ENCODE measurements around the gene MAP4K5.
"Not testable (repeated sequence)": the region's sequence is repeated elsewhere in the genome, so short reads cannot be mapped to it uniquely, and the experiment has no call there.

The MAP4K5 gene

GRCh38 chr14:50531595-50532501, 521 bp downstream of the MAP4K5 start:
- DNase-seq (ENCODE audit: low spot score): peak; percentile 76

GRCh38 chr14:50530794-50531365, 1.5 kb downstream of the MAP4K5 start:
- DNase-seq (ENCODE audit: low spot score): no peak

GRCh38 chr14:50530358-50530757, 2.0 kb downstream of the MAP4K5 start:
- DNase-seq (ENCODE audit: low spot score): no peak

DNA sequence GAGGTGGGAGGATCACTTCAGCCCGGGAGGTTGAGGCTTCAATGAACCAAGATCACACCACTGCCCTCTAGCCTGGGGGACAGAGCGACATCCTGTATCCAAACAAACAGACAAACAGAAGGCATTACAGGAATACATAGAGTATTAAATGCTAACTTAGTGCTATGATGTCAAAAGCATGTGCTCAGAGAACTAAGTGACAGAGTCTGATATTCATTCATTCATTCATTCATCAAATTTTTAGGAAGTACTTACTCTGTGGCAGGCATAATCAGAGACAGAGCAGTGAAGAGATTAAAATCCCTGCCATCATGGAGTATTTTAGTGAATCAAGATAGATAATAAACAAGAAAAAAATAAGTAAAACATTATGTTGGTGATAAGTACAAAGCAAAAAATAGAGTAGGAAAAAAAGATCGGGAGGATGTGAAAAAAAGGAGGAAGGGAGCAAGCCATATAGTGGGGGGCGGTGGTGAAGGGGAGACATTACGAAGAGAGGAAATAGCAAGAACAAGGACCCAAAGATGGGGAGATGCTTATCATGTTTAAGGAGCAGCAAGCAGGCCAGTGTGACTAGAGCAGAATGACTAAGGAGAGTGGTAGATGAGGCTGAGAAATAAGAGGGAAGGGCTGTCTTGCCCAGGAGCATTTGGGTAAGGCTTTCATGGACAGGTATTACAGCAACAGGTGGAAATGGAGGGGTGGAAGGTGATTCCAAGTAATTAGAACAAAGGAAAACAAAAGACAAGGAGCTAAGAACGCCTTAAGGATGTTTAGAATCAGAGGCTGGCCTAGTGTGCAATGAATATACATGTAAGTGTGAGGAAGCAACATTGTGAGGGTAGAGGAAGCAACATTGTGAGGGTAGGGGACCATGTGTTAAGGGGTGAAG, 2.8 kb downstream of the MAP4K5 start:
- no peak for DNase-seq (ENCODE audit: low spot score)

GRCh38 chr14:50528000-50528399, 4.4 kb downstream of the MAP4K5 start:
- DNase-seq (ENCODE audit: low spot score): no peak

DNA sequence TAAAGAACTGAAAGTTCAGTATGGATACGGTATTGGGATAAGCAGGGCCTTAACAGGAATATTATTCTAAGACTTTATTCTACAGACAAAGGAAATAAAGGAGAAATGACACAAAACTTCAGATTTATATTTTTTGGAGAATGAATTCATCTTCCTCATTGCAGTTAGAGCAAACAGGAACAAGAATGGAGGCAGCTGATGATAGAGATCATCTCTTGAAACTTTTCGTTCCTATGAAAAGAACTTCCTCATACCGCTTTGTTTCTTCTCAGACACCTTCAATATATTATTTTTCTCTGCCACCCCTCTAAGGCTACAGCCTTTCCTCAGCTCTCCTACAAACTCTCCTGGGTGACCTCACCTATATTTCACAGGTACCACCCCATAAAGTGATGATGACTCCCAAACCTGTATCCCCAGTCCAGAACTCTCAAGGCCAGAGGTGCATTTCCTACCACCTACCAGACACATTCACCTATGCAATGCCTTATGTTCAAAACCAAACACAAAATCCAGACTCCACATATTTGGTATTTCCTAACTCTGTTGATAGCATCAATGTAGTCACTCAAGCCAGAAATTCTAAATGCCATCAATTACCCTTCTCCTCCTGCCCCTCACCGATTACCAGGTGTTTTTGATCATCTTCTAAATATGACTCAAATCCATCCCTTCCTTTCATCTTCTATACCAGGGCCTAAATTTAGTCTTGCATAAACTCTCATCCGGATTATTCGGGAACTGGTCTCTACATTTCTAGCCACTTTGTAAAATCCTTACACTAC, 7.4 kb downstream of the MAP4K5 start:
- no peak for DNase-seq (ENCODE audit: low spot score)

GRCh38 chr14:50524060-50524459, 8.3 kb downstream of the MAP4K5 start:
- no peak for DNase-seq (ENCODE audit: low spot score)

GRCh38 chr14:50523271-50524041, 8.9 kb downstream of the MAP4K5 start:
- DNase-seq (ENCODE audit: low spot score): no peak

DNA sequence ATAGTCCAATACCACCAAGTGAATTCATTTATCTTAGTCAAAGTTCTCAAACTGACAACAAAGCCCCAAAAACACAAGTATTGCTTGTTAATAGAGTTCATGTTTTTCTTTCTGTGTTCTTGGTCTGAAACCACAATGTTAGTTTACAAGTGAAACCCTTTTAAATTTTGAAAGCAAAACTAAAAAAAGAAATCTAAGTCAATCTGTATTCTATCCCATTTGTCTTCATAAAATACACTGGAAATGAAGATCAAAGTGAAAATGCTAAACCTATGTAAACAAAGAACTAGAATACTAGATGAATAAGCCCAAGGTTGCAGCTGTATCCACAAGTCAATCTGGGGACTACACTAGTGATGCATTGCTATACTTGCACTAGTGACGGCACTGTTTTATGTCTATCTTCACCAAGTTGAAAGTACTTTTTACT, 10.4 kb downstream of the MAP4K5 start:
- no peak for DNase-seq (ENCODE audit: low spot score)

- DNase-seq (ENCODE audit: low spot score): no peak
These were observed 11.2 kb downstream of the MAP4K5 start for GRCh38 chr14:50520947-50521815.

- DNase-seq (ENCODE audit: low spot score): peak; percentile 22
These were observed 16.3 kb downstream of the MAP4K5 start for GRCh38 chr14:50516091-50516490.

- no peak for DNase-seq (ENCODE audit: low spot score)
These were observed 19.9 kb downstream of the MAP4K5 start for GRCh38 chr14:50512463-50512862.

GRCh38 chr14:50510157-50510556, 22.2 kb downstream of the MAP4K5 start:
- no peak for DNase-seq (ENCODE audit: low spot score)

GRCh38 chr14:50507078-50507477, 25.3 kb downstream of the MAP4K5 start:
- not testable (repeated sequence) for DNase-seq (ENCODE audit: low spot score)

- DNase-seq (ENCODE audit: low spot score): no peak
These were observed 30.7 kb downstream of the MAP4K5 start for GRCh38 chr14:50501642-50502041.

DNA sequence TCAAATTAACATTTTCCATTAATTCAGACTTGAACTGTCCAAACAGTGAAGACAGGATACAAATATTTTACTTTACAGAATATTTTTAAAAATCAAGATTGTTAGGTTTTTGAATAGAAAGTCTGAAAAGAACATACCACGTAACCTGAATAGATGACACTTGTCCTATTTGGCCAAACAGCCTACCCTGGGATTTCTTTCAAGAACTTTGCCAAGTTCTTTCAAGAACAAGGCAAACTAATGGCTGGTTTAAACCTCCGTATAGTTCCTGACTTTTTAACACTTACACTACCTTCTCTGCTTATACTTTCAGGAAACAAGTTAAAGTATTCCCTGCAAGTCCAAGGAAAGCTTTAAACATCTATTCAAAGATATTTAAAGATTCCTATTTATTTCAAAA, 35.0 kb downstream of the MAP4K5 start:
- DNase-seq (ENCODE audit: low spot score): no peak

DNA sequence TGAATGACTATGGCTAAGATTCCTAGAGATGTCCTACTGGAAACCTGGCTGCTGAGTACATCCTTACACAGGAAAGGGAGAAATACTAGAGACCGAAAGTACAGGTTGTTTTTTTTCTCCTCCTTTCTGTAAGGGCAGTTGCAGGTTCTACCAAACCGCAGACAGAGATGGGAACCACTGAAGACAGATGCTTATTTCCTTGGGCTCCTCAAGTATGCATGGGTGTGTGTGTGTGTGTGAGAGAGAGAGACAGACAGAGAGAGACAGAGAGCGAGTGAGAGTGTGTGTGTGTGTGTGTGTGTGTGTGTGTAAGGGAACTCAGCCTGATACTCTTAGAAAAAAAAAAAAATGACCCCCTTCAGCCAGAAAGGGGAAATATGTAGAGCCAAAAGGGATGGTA, 42.5 kb downstream of the MAP4K5 start:
- DNase-seq (ENCODE audit: low spot score): no peak

- no peak for DNase-seq (ENCODE audit: low spot score)
These were observed 43.8 kb downstream of the MAP4K5 start for GRCh38 chr14:50488521-50488920.

- no peak for DNase-seq (ENCODE audit: low spot score)
These were observed 53.3 kb downstream of the MAP4K5 start for GRCh38 chr14:50479041-50479440.

DNA sequence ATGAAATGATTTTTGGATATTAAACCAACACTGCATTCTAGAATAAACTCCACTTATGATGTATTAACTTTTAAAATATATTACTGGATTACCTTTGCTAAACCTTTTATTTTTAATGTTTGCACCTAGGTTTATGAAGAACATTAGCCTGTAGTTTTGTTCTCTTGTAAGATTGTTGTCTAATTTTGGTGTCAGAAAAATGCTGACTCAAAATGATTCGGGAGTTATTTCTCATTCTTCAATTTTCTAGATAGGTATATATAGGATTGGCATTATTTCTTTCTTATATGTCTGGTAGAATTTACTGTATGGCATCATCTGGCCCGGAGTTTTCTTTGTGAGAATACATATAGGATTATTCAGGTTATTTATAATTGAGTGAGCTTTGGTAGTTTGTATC, 54.6 kb downstream of the MAP4K5 start:
- DNase-seq (ENCODE audit: low spot score): no peak

Measured in D341Med (cell line).